ENCODE measurements around the gene IQGAP2. TPM values are rescaled to one million over a fixed set of nuclear protein-coding genes. Genes with fewer than 3 reads are reported as not detected.

Gene IQGAP2
- total and polyA plus RNA-seq, 9 of the 15 experiments (the other 6 are each of a cell fraction or from before 2014, with no cell fraction given) = 8.7 to 23.2 (median 17.4) TPM

DNA sequence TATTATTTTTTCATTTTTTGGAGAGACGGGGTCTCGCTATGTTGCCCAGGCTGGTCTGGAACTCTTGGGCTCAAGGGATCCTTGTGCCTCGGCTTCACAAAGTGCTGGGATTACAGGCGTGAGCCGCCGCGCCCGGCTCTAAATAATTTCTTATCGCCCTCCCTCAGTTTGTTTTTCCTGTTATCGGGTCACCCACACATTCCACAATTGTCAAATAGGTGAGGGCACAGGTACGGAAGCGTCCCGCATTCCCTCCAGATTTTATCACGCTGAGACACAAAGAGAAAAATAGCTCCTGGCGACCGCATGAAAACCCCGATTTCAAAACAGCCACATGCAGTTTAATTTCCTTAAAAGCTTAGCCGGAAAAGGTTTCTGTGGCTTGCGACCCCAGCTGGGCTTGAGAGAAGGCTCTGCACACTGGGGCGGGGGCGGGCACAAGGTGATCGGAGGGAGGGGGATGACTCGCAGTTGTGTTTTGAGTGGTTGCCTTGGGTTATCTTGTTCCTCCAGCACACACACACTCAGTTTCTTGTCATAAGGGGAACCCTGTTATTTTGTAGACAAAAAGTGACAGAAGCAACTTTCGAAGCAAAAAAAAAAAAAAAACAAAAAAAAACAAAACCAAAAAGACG is 717 bp upstream of the IQGAP2 start (continued):
- TF ChIP-seq ZNF140 (CRISPR knock-in tag; IDR thresholded peaks at IDR 0.05) = no peak
- TF ChIP-seq ZNF668 (CRISPR knock-in tag; IDR thresholded peaks at IDR 0.05) = no peak
- TF ChIP-seq FOSL1 (tag; conservative IDR thresholded peaks at IDR 0.05) = peak; percentile 61; the same call in 1 of the 2 replicates
- TF ChIP-seq, protein P1, sequence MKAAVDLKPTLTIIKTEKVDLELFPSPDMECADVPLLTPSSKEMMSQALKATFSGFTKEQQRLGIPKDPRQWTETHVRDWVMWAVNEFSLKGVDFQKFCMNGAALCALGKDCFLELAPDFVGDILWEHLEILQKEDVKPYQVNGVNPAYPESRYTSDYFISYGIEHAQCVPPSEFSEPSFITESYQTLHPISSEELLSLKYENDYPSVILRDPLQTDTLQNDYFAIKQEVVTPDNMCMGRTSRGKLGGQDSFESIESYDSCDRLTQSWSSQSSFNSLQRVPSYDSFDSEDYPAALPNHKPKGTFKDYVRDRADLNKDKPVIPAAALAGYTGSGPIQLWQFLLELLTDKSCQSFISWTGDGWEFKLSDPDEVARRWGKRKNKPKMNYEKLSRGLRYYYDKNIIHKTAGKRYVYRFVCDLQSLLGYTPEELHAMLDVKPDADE (conservative IDR thresholded peaks at IDR 0.05; ENCODE audit: control insufficient read depth, low read depth, low read length) = no peak
- no peak for TF ChIP-seq DMBX1 (CRISPR knock-in tag; IDR thresholded peaks at IDR 0.05; ENCODE audit: borderline replicate concordance)
- no peak for TF ChIP-seq SETDB1 (IDR thresholded peaks at IDR 0.05; ENCODE audit: low read length)
- TF ChIP-seq NR0B1 (IDR thresholded peaks at IDR 0.05; ENCODE audit: partially characterized antibody) = no peak
- TF ChIP-seq ZNF57 (CRISPR knock-in tag; IDR thresholded peaks at IDR 0.05) = no peak
- TF ChIP-seq, protein P2, sequence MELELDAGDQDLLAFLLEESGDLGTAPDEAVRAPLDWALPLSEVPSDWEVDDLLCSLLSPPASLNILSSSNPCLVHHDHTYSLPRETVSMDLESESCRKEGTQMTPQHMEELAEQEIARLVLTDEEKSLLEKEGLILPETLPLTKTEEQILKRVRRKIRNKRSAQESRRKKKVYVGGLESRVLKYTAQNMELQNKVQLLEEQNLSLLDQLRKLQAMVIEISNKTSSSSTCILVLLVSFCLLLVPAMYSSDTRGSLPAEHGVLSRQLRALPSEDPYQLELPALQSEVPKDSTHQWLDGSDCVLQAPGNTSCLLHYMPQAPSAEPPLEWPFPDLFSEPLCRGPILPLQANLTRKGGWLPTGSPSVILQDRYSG (tag; conservative IDR thresholded peaks at IDR 0.05; ENCODE audit: low read depth) = 0 out of 2 replicates have a peak, but pooled peaks have one; percentile 38
- TF ChIP-seq NELFE (IDR thresholded peaks at IDR 0.05; ENCODE audit: insufficient read depth, insufficient read length) = no peak
- peak; percentile 81 for TF ChIP-seq ZBTB7A (IDR thresholded peaks at IDR 0.05; ENCODE audit: borderline replicate concordance, control insufficient read depth, low read depth, low read length)
- no peak for TF ChIP-seq POLR2G (IDR thresholded peaks at IDR 0.05; ENCODE audit: low read depth, low read length)
- TF ChIP-seq GABPB1 (CRISPR knock-in tag; IDR thresholded peaks at IDR 0.05) = no peak; the same call in 1 of the 2 replicates
- TF ChIP-seq, protein P3, sequence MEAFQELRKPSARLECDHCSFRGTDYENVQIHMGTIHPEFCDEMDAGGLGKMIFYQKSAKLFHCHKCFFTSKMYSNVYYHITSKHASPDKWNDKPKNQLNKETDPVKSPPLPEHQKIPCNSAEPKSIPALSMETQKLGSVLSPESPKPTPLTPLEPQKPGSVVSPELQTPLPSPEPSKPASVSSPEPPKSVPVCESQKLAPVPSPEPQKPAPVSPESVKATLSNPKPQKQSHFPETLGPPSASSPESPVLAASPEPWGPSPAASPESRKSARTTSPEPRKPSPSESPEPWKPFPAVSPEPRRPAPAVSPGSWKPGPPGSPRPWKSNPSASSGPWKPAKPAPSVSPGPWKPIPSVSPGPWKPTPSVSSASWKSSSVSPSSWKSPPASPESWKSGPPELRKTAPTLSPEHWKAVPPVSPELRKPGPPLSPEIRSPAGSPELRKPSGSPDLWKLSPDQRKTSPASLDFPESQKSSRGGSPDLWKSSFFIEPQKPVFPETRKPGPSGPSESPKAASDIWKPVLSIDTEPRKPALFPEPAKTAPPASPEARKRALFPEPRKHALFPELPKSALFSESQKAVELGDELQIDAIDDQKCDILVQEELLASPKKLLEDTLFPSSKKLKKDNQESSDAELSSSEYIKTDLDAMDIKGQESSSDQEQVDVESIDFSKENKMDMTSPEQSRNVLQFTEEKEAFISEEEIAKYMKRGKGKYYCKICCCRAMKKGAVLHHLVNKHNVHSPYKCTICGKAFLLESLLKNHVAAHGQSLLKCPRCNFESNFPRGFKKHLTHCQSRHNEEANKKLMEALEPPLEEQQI (IDR thresholded peaks at IDR 0.05) = peak; percentile 40; the same call in 1 of the 2 replicates
- TF ChIP-seq, protein P4, sequence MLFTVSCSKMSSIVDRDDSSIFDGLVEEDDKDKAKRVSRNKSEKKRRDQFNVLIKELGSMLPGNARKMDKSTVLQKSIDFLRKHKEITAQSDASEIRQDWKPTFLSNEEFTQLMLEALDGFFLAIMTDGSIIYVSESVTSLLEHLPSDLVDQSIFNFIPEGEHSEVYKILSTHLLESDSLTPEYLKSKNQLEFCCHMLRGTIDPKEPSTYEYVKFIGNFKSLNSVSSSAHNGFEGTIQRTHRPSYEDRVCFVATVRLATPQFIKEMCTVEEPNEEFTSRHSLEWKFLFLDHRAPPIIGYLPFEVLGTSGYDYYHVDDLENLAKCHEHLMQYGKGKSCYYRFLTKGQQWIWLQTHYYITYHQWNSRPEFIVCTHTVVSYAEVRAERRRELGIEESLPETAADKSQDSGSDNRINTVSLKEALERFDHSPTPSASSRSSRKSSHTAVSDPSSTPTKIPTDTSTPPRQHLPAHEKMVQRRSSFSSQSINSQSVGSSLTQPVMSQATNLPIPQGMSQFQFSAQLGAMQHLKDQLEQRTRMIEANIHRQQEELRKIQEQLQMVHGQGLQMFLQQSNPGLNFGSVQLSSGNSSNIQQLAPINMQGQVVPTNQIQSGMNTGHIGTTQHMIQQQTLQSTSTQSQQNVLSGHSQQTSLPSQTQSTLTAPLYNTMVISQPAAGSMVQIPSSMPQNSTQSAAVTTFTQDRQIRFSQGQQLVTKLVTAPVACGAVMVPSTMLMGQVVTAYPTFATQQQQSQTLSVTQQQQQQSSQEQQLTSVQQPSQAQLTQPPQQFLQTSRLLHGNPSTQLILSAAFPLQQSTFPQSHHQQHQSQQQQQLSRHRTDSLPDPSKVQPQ (CRISPR knock-in tag; IDR thresholded peaks at IDR 0.05; ENCODE audit: borderline replicate concordance) = no peak
- TF ChIP-seq KLF1 (tag; IDR thresholded peaks at IDR 0.05) = no peak
- TF ChIP-seq SMARCA4 (IDR thresholded peaks at IDR 0.05) = peak; percentile 72; the same call in 1 of the 2 replicates
- no peak for TF ChIP-seq SIX5 (IDR thresholded peaks at IDR 0.05; ENCODE audit: borderline replicate concordance in 1 of 2, insufficient read depth in 1 of 2, low read depth in 1 of 2, low read length in 2 of 2)
